HG03432 (cell line): Measurements from ENCODE around the gene CCDC187.

Experiments used
- ATAC-seq: cut with Tn5 transposase; IDR thresholded peaks from one replicate; pipeline ENCODE4 v1.9.1; 2021; ENCODE audit warnings: mild to moderate bottlenecking, moderate library complexity; ENCODE audit not compliant: unreplicated experiment

Gene CCDC187

GRCh38 chr9:136313111-136314055 lies 9.5 kb upstream of the CCDC187 start:
- no peak for ATAC-seq

GRCh38 chr9:136312436-136312835 lies 8.5 kb upstream of the CCDC187 start:
- ATAC-seq = no peak

DNA sequence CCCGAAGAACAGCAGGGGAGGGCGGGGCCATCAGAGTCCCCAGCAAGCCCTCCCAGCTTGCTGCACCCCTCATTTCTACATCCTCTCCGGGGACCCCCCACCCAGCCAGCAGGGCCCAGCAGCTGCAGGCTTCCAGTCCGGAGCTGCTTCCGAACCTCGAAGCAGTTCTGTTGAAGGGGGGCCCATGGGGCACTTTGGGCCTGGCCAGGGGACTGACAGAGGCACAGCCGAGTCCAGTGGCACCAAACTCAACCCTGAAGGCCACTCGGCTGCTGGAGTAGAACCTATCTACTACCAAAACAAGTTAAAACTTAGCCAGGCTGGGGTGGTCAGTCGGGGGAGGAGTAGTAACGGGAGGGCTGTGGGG lies 8.1 kb upstream of the CCDC187 start:
- no peak for ATAC-seq

DNA sequence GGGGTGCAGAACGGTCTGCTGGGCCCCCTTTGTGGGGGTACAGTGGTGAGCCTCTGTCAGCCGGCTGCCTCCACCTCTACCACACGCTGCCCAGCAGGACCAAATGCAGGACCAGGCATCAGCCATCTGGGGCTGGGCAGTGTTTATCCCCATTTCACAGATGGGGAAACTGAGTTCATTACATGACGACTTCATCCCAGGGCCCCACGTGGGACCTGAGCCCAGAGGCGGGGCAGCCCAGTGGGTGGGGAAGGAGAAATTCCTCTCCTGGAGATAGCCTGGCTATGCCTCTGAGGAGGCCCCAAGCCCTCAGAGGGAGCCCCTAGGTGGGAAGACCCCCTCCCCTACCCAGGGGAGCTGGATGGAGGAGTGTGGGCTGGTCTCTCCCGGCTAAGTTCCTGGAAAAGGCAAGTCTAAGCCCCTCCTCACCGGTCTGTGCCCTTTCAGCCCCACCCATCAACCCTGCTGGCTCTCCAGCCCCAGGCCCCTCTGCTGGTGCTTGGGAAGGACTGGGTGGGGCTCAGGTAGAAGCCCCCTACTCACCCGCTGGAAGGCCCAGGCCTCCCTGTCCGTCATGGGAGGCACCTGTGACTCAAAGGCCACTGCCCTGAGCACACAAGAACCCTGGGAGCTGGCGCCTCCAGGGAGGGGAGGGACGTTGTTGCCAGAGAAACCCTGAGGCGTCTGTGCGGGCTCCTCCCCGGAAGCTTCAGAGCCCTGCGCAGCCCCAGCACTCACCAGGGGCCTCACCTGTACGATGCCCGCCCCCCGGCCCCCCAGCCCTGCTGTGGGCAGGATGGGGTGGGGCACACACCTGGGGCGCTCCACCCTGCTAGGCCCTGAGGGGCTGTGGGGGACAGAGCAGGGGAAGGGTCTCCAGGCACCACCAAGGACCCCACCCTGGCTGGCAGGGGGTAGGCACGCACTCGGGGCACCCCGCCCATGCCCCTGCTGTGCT lies 7.4 kb upstream of the CCDC187 start:
- no peak for ATAC-seq

- ATAC-seq = no peak
Observed at GRCh38 chr9:136310273-136311030, 6.6 kb upstream of the CCDC187 start.

DNA sequence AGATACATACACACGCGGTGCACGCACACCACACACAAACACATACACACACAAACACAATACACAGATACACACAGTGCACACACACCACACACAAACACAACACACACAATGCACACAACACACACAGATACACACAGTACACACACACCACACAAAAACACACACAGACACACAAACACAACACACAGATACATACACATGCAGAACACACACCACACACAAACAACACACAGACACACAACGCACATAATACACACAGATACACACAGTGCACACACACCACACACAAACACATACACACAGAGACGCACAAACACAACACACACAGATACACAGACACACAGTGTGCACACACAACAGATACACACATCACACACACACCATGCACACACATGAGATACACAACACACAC lies 5.9 kb upstream of the CCDC187 start:
- no peak for ATAC-seq

- no peak for ATAC-seq
Observed at GRCh38 chr9:136309101-136309801, 5.4 kb upstream of the CCDC187 start.

DNA sequence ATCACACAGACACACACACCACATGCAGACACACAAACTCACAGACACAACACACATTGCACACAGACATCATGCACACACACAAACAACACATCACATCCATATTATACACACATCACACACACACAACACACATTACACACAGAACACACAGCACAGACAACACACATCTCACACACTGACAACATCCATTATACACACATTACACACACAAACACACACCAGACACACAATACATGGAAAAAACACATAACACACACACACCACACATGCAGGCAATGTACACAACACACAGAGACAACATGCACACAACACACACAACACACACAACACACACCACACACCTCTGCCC lies 4.8 kb upstream of the CCDC187 start:
- no peak for ATAC-seq

DNA sequence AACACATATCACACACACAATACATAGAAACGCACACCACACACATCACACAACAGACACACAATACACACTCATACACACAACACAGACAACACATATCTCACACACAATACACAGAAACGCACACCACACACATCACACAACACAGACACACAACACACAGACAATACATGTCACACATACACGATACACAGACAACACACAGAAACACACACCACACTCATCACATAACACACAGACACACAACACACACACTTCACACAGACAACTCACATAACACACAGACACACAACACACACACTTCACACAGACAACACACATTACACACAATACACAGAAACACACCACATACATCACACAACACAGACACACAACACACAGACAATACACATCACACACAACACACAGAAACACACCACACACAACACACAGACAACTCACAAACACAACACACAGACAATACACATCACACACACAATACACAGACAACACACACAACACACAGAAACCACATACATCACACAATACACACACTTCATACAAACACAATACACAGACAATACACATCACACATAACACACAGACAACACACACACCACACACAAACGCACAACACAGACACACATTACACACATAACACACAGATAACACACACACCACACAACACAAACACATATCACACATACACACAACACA lies 4.3 kb upstream of the CCDC187 start:
- no peak for ATAC-seq

DNA sequence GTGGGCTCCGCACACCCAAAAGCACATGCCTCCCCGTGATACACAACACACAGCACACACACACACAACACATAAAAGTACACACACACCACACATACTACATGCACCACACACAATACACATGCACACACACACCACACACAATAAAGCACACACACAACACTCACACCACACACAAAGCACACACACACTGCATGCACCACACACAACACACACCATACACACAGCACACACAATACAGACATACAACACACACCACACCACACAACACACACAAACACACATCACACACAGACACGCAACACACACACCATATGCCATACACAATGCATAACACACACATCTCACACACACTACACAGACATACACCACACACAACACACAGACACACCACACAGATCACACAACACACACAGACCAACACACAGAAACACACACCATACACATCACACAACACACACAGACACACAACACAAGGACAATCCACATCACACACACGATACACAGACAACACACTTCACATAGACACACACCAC lies 3.4 kb upstream of the CCDC187 start:
- ATAC-seq = no peak

GRCh38 chr9:136306211-136307208 lies 2.6 kb upstream of the CCDC187 start:
- no peak for ATAC-seq

DNA sequence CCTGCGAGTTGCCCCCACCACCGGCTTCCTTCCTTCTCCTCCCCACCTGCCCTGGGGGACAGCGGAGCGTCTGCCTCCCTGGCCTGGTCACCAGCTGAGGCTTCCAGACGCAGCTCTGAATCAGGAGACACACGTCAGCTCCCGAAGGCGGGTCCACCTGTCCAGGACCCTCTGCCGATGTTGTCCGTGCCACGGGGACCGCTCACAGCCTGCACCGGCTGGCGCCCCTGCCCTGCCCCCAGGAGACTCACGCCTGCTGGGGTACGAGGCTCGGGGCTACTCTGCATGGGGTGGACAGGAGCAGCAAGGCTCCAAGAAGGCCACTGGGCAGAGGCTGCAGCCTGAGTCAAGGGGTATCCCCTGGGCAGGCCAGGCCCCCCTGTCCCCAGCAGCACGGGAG lies 1.9 kb upstream of the CCDC187 start:
- ATAC-seq = no peak

DNA sequence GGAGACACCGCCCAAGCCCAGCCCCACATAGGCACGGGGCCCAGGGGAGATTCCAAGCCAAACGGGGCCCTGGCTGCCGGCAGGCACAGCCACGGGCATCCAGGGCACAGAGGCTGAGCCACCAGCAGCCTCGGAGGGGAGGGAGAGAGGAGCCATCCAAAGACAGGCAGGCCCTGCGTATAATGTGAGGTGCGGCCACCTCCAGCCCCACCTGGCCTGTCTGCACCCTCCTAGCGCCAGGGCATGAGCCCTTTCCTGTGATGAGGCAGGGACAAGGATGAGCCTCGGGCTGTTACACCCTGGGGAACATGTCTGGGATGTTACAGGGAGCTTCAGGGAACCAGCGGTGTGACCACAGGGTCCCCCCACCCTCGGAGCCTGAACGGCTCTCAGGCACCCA lies 1.1 kb upstream of the CCDC187 start:
- no peak for ATAC-seq

GRCh38 chr9:136304456-136304855 lies 562 bp upstream of the CCDC187 start:
- no peak for ATAC-seq

DNA sequence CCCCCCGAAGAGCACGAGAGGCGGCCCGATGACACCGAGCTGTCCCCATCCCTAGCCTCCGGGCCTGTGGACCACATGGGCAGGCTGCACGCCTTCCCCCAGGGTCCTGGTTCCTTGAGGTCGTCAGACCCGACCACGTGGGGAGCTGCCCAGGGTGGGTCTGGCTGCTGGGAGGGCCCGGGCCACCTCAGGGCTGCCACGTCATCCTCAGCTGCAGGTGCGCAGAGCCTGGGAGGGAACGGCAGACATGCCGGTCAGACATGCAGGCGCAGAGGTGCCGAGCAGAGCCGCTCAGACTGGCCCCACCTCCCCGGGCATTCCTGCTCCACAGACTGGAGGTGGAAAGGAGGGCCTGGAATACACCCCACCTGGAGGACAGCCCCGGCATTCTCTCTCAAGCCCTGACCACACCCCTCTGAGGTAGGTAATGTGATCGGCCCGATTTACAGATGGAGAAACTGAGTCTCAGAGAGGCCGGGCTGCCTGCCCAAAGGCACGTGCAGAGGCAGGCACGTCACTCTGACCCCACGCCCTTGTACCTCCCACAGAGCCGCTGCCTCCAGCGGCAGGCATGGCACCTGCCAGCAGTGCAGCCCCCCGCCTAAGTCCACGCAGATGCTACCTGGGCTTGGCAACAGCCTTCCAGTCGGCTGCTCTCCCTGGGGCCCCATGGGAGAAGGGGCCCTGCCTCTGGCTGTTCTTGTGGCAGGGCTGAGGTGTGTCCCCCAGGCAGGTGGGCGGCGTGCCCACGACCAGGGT lies 649 bp downstream of the CCDC187 start:
- ATAC-seq = no peak

- ATAC-seq = no peak
Observed at GRCh38 chr9:136302527-136302926, 1.4 kb downstream of the CCDC187 start.

DNA sequence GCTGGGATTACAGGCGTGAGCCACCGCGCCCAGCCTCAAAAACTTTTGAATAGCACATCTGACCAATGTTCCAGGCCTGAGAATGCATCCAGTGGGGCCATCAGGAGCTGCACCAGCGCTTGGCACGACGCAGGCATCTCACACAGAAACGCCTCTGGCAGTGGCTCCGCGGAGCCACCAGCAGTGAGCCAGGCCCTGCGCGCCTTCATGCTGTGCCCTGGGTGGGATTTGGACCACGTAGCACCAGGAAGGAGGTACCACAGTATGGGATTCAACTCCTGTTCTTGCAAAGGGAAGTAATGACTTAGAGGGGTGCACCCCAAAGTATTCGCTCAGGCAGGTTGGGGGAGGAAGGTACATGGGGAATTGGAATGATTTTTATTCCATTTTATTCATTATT lies 3.0 kb downstream of the CCDC187 start:
- no peak for ATAC-seq
